GM23338 (cell line): Measurements from ENCODE around the gene NEK11. TPM values are rescaled to one million over a fixed set of nuclear protein-coding genes. Genes with fewer than 3 reads are reported as not detected.

ENCODE experiments used
- ATAC-seq: fragments of 200-7000 bp; cut with Tn5 transposase; 3 replicates; pipeline ENCODE4 v1.9.1; 2020
- DNase-seq: peaks from one replicate; pipeline ENCODE4 v3.0.0-alpha.2; 2015; ENCODE audit warnings: low spot score
- H2AFZ ChIP-seq: fragments of 200-600 bp; sonication (generic); 2 replicates; pipeline ENCODE4 v1.8.0; 2016; ENCODE audit warnings: antibody characterized with exemption, mild to moderate bottlenecking, moderate library complexity
- H3F3A ChIP-seq: fragments of 200-600 bp; sonication (generic); replicated peaks from 2 replicates; pipeline ENCODE4 v1.8.0; 2017; ENCODE audit warnings: antibody characterized with exemption, mixed run types, low read depth
- H3K27ac ChIP-seq: fragments of 200-600 bp; sonication (generic); 2 replicates; pipeline ENCODE4 v1.6.1; 2016; ENCODE audit warnings: low read depth
- H3K27me3 ChIP-seq: fragments of 200-600 bp; sonication (generic); 2 replicates; pipeline ENCODE4 v1.8.0; 2016; ENCODE audit warnings: mild to moderate bottlenecking, mixed run types, moderate library complexity; ENCODE audit not compliant: insufficient read depth
- H3K36me3 ChIP-seq: fragments of 200-600 bp; sonication (generic); 2 replicates; pipeline ENCODE4 v1.8.0; 2016; ENCODE audit warnings: mild to moderate bottlenecking; ENCODE audit not compliant: insufficient read depth
- H3K4me1 ChIP-seq: fragments of 200-600 bp; sonication (generic); 2 replicates; pipeline ENCODE4 v1.8.0; 2016; ENCODE audit warnings: mild to moderate bottlenecking, moderate library complexity; ENCODE audit not compliant: insufficient read depth
- H3K4me2 ChIP-seq: fragments of 200-600 bp; sonication (generic); 2 replicates; pipeline ENCODE4 v1.7.1; 2017; ENCODE audit warnings: mixed run types
- H3K4me3 ChIP-seq: fragments of 200-600 bp; sonication (generic); 2 replicates; pipeline ENCODE4 v1.6.1; 2016; ENCODE audit warnings: mixed run types
- H3K79me2 ChIP-seq: fragments of 200-600 bp; sonication (generic); replicated peaks from 2 replicates; pipeline ENCODE4 v1.8.0; 2017; ENCODE audit warnings: mild to moderate bottlenecking; ENCODE audit not compliant: insufficient read depth
- H3K9me2 ChIP-seq: fragments of 200-600 bp; sonication (generic); 2 replicates; pipeline ENCODE4 v1.8.0; 2017; ENCODE audit not compliant: insufficient read depth
- H4K20me1 ChIP-seq: fragments of 200-600 bp; sonication (generic); replicated peaks from 2 replicates; pipeline ENCODE4 v1.8.0; 2017; ENCODE audit warnings: mild to moderate bottlenecking; ENCODE audit not compliant: insufficient read depth
- H3K27ac Mint-ChIP-seq: 2 replicates; pipeline ENCODE4 v1.8.0; 2020; ENCODE audit warnings: inconsistent platforms, mild to moderate bottlenecking, moderate library complexity, mixed read lengths
- H3K27me3 Mint-ChIP-seq: 3 replicates; pipeline ENCODE4 v1.8.0; 2022; ENCODE audit warnings: low read depth, mild to moderate bottlenecking, moderate library complexity, mixed read lengths, inconsistent platforms; ENCODE audit not compliant: insufficient read depth, poor library complexity
- H3K36me3 Mint-ChIP-seq: 3 replicates; pipeline ENCODE4 v1.8.0; 2021; ENCODE audit warnings: low read depth, mild to moderate bottlenecking, inconsistent platforms, moderate library complexity, mixed read lengths
- H3K4me1 Mint-ChIP-seq: 3 replicates; pipeline ENCODE4 v1.8.0; 2020; ENCODE audit warnings: mild to moderate bottlenecking, inconsistent platforms, mixed read lengths
- H3K4me3 Mint-ChIP-seq: 3 replicates; pipeline ENCODE4 v1.8.0; 2021; ENCODE audit warnings: moderate library complexity, mild to moderate bottlenecking, inconsistent platforms, mixed read lengths
- H3K9me3 Mint-ChIP-seq: 3 replicates; pipeline ENCODE4 v1.8.0; 2020; ENCODE audit warnings: moderate library complexity, mild to moderate bottlenecking, inconsistent platforms, mixed read lengths
- CREB1 ChIP-seq: fragments of 250-450 bp; sonication (Bioruptor Pico); IDR thresholded peaks from 2 replicates; pipeline ENCODE4 v1.5.0; 2020; ENCODE audit warnings: low read depth, mild to moderate bottlenecking, moderate library complexity
- CTCF ChIP-seq, 2 experiments: fragments of 200-600 bp in 1 of 2; sonication (generic) in 1 of 2; conservative IDR thresholded peaks; 2 replicates each; pipeline versions ENCODE4 v1.5.1 to v1.6.1; 2016 to 2017; ENCODE audit warnings: antibody characterized with exemption in 2 of 2, low read depth in 2 of 2, mild to moderate bottlenecking in 2 of 2, moderate library complexity in 1 of 2
- ETS1 ChIP-seq: IDR thresholded peaks from 2 replicates; pipeline ENCODE4 v1.6.1; 2016; ENCODE audit warnings: antibody characterized with exemption
- EZH2 ChIP-seq: fragments of 200-600 bp; sonication (generic); IDR thresholded peaks from one replicate; pipeline ENCODE4 v1.8.0; 2017; ENCODE audit warnings: antibody characterized with exemption, mild to moderate bottlenecking, low read depth; ENCODE audit not compliant: unreplicated experiment
- EZH2phosphoT487 ChIP-seq: fragments of 200-600 bp; sonication (generic); IDR thresholded peaks from one replicate; pipeline ENCODE4 v1.8.1; 2018; ENCODE audit warnings: antibody characterized with exemption; ENCODE audit not compliant: unreplicated experiment
- JUNB ChIP-seq: IDR thresholded peaks from one replicate; pipeline ENCODE4 v1.6.1; 2016; ENCODE audit warnings: antibody characterized with exemption; ENCODE audit not compliant: unreplicated experiment
- NANOG ChIP-seq: IDR thresholded peaks from 2 replicates; pipeline ENCODE4 v1.6.1; 2016; ENCODE audit warnings: antibody characterized with exemption, borderline replicate concordance
- POLR2AphosphoS5 ChIP-seq: IDR thresholded peaks from 2 replicates; pipeline ENCODE4 v1.6.1; 2016; ENCODE audit warnings: antibody characterized with exemption, low read depth
- REST ChIP-seq: IDR thresholded peaks from one replicate; pipeline ENCODE4 v1.6.1; 2018; ENCODE audit warnings: antibody characterized with exemption; ENCODE audit not compliant: unreplicated experiment
- STAT1 ChIP-seq: IDR thresholded peaks from one replicate; pipeline ENCODE4 v1.6.1; 2016; ENCODE audit warnings: antibody characterized with exemption; ENCODE audit not compliant: unreplicated experiment
- ZNF114 ChIP-seq: fragments of 250-450 bp; sonication (Bioruptor Pico); IDR thresholded peaks from 2 replicates; pipeline ENCODE4 v1.5.0; 2020; ENCODE audit warnings: mild to moderate bottlenecking, moderate library complexity
- ZNF331 ChIP-seq: fragments of 250-450 bp; sonication (Bioruptor Pico); IDR thresholded peaks from 2 replicates; pipeline ENCODE4 v1.5.0; 2020; ENCODE audit warnings: low read depth, mild to moderate bottlenecking, moderate library complexity
- ZNF462 ChIP-seq: fragments of 250-450 bp; sonication (Bioruptor Pico); IDR thresholded peaks from 2 replicates; pipeline ENCODE4 v1.5.0; 2020; ENCODE audit warnings: mild to moderate bottlenecking, moderate library complexity
- polyA plus RNA-seq: library from polyadenylated mRNA; unstranded; fragments of >200 nt; fragmentation: Nextera tagmentation; extraction: Ambion mirVana; gene quantifications from 2 replicates; pipeline ENCODE4 v1.2.1, GENCODE V29; 2016
- total RNA-seq: library from RNA; depleted of rRNA; stranded (reverse); fragments of >200 nt; shearing (Covaris generic); gene quantifications from 2 replicates; pipeline ENCODE4 v1.2.3, GENCODE V29; 2014

Gene NEK11
- total and polyA plus RNA-seq, 2 experiments from 2014 or later: 0.80 to 1.1 TPM

- no peak for TF ChIP-seq CTCF (conservative IDR thresholded peaks at IDR 0.05; ENCODE audit: low read depth in 2 of 2)
- TF ChIP-seq EZH2: no peak
- no peak for TF ChIP-seq JUNB
- no peak for TF ChIP-seq NANOG
- no peak for TF ChIP-seq EZH2phosphoT487
- no peak for TF ChIP-seq ZNF331 (CRISPR knock-in tag)
- TF ChIP-seq POLR2AphosphoS5: no peak
- TF ChIP-seq CREB1 (CRISPR knock-in tag): no peak
- no peak for TF ChIP-seq STAT1
- TF ChIP-seq REST: no peak
- no peak for TF ChIP-seq ZNF114 (CRISPR knock-in tag)
Observed at GRCh38 chr3:131353986-131354385, 327.3 kb downstream of the NEK11 start (continued).

GRCh38 chr3:131356006-131356595 lies 329.4 kb downstream of the NEK11 start:
- no peak overlapping the region for H2AFZ ChIP-seq
- H3K9me2 ChIP-seq: no peaks in the 10 kb centered on the region
- Mint-ChIP-seq H3K4me1 (peaks cover 28% of the 10 kb centered on the region), H3K27ac (no peak overlapping the region), H3K4me3 (no peak overlapping the region), H3K36me3 (no peaks in the 10 kb centered on the region), H3K27me3 (peaks cover 2% of the 10 kb centered on the region), H3K9me3 (no peaks in the 10 kb centered on the region)
- H3F3A ChIP-seq: no peaks in the 10 kb centered on the region
- H3K79me2 ChIP-seq: no peaks in the 10 kb centered on the region
- H3K36me3 ChIP-seq: no peaks in the 10 kb centered on the region
- DNase-seq (no peak), ATAC-seq (no peak)
- no peaks in the 10 kb centered on the region for H3K27me3 ChIP-seq
- H3K4me3 ChIP-seq: no peak overlapping the region
- H4K20me1 ChIP-seq: no peaks in the 10 kb centered on the region
- H3K27ac ChIP-seq: no peak overlapping the region
- H3K4me1 ChIP-seq: peaks cover 17% of the 10 kb centered on the region
- H3K4me2 ChIP-seq: no peak overlapping the region
- TF ChIP-seq ZNF331 (CRISPR knock-in tag) (no peak), CREB1 (CRISPR knock-in tag) (no peak), ETS1 (no peak), JUNB (no peak), ZNF462 (CRISPR knock-in tag) (no peak), STAT1 (no peak), ZNF114 (CRISPR knock-in tag) (no peak)
